Activated CD4-positive, alpha-beta T cell treated with anti-CD3 and anti-CD28 coated beads, Interleukin-2, amount 50 U/mL, for 4 hours (primary cell): ENCODE data around the gene FBXL13.
"Not testable (repeated sequence)": the region's sequence is repeated elsewhere in the genome, so short reads cannot be mapped to it uniquely, and the experiment has no call there.

Experiments
- DNase-seq, 2 experiments: peaks; one replicate each; pipeline ENCODE4 v3.0.0-alpha.2; 2020

Gene FBXL13

DNA sequence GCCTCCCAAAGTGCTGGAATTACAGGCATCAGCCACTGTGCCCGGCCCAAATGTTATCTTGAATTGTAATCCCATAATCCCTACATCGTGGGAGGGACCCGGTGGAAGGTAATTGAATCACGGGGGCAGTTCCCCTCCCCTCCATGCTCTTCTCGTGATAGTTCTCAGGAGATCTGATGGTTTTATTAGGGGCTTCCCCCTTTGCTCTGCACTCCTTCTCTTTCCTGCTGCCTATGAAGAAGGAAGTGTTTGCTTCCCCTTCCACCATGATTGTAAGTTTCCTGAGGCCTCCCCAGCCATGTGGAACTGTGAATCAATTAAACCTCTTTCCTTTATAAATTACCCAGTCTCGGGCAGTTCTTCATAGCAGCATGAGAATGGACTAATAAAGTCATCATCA, 3.6 kb upstream of the FBXL13 start:
- not testable (repeated sequence) for DNase-seq

DNA sequence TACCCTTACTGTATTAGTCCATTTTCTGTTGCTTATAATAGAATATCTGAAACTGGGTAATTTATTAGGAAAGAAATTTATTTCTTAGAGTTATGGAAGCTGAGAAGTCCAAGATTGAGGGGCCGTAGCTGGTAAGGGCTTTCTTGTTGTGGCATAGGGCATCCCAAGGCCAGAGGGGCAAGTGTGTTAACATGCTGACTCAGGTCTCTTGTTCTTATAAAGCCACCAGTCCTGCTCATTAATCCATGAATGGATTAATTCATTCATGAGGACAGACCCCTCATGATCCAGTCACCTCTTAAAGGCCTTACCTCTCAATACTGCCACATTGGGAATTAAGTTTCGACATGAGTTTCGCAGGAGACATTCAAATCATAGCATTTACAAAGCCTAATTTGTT, 2.7 kb upstream of the FBXL13 start:
- DNase-seq: no peak

DNA sequence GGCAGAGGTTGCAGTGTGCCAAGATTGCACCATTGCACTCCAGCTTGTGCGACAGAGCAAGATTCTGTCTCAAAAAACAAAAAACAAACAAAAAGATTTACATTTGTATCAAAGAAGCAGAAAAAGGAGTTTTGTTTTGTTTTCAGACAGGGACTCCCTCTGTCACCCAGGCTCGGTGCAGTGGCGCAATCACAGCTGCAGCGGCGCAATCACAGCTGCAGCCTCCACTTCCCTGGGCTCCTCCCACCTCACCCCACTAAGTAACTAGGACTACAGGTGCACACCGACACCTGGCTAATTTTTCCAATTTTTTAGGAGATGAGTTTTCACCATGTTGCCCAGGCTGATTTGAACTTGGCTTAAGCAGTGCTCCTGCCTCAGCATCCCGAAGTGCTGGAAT, 2.2 kb upstream of the FBXL13 start:
- DNase-seq: no peak

DNA sequence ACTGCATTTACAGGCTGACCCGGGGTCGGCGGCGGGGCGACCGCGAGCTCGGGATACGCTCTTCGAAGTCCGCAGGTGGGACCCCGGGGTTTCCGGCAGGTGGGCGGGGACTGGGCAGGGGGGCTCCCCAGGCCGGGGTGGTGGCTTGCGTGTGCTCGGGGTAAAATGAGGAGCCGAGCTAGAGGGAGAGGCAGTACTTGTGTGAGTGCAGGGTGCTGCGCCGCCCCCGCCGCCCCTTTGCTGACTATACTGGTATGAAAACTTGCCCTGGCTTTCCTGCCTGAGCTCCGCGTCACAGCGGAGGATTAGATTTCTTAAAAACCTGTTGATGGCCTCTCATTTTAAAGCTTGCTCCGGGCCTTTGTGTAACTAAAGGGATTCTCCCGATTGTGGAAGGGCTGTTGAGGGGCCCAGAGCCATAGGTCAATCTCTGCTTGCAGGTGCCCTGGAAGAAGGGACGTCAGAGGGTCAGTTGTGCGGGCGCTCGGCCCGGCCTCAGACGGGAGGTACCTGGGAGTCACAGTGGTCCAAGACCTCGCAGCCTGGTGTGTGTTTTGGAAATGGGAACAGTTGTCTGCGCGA, 832 bp upstream of the FBXL13 start:
- DNase-seq: peak; percentile 78 to 79

DNA sequence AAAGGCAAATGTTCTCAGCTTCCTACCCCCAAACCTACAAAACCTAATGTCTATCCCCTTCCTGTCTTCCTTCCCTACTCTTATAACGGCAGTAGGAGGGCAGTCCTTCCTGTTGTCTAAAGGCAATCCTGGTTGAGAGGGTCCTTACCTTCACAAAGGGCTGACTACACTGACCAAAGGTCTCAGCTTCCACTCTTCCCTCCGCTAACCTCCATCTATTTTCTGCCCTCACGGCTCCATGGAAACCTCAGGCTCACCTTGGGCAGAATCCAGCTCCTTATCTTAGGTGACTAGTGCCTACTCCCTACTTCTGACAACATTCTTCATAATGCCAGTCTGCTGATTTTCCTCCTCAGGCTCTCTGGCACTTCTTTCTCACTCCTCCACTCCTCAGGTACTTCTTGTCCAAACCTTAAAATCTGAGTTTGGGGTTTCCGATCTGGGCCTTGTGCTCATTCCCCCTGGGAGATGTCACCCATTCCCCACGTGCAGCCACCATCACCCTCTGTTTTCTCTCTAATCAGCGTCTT, 542 bp downstream of the FBXL13 start:
- DNase-seq: no peak

DNA sequence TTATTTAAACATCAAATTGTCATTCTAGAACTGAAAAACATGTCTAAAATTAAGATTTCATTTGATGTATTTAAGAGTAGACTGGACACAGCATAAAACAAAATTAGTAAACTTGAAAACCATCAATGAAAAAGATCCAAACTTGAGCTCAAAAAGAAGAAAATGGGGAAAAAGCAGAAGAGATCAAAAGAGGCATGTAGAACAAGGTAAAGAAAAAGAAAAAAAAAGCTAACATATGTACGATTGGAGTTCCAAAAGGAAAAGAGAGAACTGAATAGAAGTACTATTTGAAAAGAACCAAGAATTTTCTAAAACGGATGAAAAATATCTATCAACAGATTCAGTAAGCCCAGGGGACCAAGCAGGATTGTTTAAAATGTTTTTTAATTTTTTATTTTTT, 3.6 kb downstream of the FBXL13 start:
- no peak for DNase-seq

DNA sequence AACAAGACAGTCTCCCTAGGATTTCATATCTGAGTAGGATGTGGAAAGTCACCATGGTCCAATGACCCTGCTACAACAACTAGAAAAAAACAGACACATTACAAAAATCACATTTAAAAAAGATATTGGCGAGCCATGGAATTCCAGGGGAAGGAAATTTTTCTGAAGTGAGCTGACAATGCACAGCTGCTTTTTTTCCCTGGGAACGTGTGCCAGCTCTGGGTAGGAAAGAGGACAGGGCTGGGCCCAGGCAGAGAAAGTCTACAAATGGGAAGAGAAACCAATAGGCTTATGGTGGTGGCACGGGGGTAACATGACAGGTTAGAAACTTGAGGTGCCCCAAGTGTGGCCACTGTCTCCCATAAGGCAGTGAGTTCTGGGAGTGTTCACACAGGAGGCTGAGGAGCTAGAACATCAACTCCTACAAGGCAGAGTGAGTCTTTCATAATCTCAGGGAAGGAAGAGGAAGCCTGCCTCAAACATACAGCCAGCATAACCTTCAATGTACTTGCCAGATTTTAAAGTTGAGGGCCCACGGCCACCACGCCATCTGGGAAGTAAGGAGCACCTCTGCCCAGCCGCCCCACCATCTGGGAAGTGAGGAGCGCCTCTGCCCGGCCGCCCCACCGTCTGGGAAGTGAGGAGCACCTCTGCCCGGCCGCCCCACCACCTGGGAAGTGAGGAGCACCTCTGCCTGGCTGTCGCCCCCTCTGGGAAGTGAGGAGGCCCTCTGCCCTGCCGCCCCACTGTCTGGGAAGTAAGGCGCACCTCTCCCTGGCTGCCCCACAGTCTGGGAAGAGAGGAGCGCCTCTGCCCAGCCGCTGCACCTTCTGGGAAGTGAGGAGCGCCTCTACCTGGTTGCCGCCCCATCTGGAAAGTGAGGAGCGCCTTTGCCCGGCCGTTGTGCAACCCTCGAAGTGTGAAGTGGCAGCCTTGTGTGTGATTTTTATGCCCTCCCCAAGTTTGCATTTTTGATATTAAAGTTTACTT, 5.9 kb downstream of the FBXL13 start:
- DNase-seq: no peak

DNA sequence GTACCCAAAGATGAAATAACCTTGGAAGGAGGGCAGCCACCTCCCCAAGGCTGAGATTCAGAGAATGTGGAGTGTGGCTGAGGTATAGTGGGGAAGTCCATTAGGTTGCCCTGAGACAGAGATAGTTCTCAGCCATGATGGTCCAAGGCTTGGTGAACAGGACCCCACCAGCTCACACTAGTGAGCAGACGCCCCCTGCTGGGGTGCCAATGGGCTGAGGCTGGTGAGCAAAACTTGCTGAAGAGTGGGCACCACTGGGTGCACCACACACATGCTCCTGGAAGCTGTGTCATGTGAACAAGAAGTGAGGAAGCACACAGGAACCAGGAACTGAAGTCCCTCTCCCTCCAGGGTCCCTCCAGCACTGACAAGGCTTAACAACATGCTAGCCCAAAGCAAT, 8.9 kb downstream of the FBXL13 start:
- peak; percentile 16 to 21 for DNase-seq

DNA sequence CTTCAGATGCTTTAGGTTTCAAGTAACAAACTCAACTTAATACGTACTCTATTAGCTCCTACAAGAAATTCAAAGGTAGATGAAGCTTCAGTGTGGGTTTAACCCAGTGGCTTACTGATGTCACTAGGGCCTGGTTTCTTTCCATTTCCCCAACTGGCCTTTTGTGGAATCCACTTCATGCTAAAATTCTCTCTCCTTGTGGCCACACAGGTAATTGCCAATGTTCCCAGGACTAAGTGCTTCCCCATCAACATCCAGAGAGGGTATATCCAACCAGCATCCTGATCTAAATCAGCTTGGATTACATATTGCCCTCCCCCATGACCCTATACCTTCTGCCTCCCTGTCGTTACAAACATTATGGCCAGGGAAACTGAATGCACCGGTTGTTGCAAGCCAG, 10.7 kb downstream of the FBXL13 start:
- DNase-seq: no peak

DNA sequence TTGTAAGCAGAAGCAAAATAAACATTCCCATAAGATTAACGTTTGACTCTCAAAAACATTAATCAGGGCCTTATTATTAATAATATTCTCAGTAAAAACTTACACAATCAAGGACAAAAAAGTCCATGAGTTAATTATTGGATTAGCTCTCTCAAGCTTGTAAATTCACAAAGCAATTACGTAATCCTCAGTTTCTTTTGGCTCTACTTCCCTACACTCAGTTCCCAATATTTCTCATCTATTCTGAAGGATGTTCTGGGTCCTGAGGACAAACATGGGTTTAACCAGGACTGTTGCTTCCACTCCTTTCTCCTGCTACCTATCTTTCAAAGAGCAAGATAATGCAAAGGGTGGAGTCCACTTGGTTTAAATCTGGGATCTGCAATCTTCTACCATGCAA, 15.1 kb downstream of the FBXL13 start:
- no peak for DNase-seq

DNA sequence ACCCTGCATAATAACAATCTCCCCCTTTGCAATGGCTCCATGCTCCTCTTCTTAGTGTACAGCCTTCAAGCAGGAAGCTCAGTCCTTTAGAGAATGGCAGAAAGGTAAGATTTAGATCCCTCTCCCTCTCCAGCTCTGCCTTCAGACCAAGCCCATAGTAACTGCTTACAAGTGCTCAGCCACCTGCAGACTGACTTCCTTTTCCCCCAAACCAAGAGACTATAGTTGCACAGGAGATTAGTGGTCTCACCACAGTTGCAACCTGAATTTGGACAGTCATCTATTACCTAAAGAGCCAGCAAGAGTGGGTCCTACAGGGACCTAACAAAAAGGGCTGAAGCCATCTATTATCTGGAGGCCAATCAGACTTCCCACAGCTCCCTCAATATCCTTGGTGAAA, 16.5 kb downstream of the FBXL13 start:
- DNase-seq: no peak

DNA sequence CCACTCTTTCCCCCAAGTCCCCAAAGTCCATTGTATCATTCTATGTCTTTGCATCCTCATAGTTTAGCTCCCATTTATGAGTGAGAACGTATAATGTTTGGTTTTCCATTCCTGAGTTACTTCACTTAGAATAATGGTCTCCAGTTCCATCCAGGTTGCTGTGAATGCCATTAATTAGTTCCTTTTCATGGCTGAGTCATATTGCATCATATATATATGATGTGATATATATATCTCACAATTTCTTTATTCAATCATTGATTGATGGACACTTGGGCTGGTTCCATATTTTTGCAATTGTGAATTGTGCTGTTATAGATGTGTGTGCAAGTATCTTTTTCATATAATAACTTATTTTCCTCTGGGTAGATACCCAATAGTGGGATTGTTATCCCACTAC, 18.6 kb downstream of the FBXL13 start:
- DNase-seq: not testable (repeated sequence)

DNA sequence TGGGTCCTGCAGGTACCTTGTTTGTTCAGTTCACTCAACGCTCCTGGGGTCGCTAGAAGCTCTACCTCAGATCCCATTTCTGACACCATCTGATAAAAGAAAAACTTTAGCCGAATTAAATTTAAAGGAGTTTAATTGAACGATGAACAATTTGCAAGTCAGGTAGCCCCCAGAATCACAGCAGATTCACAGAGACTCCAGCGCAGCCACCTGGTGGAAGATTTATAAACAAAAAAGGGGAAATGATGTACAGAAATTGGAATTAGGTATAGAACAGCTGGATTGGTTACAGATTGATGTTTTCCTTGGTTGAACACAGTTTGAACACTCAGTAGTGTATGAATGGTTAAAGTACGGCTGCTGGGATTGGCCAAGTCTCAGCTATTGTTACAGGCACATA, 23.1 kb downstream of the FBXL13 start:
- DNase-seq: no peak

DNA sequence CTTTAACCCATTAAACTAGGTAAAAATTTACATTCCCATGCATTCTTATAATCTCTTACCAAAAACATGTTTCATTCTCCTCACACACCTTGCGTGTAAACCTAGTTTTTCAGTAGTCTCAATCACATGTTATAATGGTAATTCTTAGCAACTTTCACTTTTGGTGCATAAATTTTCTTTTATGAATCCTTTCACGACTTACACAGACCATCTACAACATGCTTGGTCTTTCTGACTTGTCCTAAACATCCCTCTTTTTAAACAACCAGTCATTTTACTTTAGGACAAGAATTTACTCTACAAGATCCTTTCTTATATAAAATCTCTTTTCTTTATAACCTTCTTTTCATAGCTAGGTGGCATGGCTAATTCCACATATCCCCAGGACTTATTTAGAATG, 25.8 kb downstream of the FBXL13 start:
- no peak for DNase-seq

DNA sequence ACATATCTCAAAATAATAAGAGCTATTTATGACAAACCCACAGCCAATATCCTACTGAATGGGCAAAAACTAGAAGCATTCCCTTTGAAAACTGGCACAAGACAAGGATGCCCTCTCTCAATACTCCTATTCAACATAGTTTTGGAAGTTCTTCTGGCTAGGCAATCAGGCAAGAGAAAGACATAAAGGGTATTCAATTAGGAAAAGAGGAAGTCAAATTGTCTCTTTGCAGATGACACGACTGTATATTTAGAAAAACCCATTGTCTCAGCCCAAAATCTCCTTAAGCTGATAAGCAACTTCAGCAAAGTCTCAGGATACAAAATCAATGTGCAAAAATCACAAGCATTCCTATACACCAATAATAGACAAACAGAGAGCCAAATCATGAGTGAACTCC, 32.8 kb downstream of the FBXL13 start:
- not testable (repeated sequence) for DNase-seq

DNA sequence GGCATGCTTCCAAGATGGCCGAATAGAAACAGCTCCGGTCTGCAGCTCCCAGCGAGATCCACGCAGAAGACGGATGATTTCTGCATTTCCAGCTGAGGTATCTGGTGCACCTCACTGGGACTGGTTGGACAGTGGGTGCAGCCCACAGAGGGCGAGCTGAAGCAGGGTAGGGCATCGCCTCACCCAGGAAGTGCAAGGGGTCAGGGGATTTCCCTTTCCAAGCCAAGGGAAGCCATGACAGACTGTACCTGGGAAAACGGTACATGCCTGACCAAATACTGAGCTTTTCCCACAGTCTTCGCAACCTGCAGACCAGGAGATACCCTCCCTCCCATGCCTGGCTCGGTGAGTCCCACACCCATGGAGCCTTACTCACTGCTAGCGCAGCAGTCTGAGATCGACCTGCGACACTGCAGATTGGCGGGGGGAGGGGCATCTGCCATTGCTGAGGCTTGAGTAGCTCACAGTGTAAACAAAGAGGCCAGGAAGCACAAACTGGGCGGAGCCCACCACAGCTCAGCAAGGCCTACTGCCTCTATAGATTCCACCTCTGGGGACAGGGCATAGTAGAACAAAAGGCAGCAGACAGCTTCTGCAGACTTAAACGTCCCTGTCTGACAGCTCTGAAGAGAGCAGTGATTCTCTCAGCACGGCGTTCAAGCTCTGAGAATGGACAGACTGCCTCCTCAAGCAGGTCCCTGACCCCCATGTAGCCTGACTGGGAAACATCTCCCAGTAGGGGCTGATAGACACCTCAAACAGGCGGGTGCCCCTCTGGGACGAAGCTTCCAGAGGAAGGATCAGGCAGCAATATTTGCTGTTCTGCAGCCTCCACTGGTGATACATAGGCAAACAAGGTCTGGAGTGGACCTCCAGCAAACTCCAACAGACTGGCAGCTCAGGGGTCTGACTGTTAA, 36.5 kb downstream of the FBXL13 start:
- DNase-seq: not testable (repeated sequence)

DNA sequence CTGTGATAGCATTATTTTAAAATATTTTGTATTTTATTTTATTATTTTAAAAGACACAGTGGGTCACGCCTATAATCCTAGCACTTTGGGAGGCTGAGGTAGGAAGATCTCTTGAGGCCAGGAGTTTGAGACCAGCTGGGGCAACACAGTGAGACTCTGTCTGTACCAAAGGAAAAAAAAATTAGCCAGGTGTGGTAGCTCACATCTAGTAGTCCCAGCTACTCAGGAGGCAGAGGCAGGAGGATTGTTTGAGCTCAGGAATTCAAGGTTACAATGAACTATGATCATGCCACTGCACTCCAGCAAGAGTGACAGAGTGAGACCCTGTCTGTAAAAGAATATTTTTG, 37.1 kb downstream of the FBXL13 start:
- DNase-seq: no peak

DNA sequence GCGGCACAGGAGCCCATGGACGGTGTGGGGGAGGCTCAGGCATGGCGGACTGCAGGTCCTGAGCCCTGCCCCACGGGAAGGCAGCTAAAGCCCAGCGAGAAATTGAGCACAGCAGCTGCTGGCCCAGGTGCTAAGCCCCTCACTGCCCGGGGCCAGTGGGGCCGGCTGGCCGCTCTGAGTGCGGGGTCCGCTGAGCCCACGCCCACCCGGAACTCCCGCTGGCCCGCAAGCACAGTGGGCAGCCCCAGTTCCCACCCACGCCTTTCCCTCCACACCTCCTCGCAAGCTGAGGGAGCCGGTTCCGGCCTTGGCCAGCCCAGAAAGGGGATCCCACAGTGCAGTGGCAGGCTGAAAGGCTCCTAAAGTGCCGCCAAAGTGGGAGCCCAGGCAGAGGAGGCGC, 40.3 kb downstream of the FBXL13 start:
- not testable (repeated sequence) for DNase-seq

DNA sequence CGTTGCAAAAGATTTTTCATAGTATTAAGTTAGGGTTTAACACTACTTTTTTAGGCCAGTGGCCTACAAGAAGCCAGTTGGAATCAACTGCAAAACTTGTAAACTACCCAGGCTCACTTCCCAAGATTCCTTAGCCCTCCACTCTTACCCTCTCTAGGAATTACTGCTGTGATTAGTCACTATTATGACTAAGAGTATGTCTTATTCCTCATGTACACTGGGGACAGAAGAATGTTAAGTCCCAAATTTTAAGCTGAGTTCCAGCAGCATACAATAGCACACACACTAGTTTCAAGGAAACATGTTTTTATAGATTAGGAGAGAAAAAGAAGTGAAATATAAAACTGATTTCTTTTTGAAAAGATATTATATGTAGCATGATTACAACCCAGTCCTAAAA, 42.8 kb downstream of the FBXL13 start:
- DNase-seq: no peak

DNA sequence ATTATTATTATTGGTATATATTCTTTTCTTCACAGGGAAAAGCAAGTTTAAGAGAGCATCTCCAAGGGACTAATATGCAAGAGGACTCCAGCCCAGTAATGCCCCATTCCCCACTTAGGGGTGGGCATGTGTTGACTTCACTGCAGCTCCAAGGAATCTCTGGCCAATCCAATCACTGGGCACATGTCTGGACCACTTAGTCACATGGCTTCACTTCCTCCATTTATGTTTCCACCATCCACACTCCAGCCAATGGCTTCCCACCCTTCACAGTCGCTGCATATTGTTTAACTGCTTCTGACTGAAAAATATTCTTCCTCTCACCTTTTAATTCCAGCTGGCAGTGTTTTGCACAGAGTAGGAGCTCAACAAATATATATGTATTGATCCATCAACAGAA, 43.6 kb downstream of the FBXL13 start:
- DNase-seq: no peak

DNA sequence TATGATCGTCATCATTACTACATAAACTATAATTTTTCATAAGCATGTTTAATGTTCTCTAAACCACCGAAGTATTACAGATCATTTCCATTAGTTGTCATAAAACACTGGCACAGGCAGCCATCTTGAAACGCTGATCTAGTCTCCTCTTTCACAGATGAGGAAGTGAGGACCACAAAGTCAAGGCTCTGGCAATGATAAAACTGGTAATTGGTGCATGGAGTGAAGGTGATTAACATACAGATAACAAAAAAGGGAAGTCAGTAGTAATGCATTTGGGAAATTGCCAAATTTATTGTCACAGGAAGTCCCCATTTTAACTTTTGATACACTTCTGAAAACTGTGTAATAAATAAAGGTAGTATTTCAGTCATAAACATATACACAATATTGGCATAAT, 49.3 kb downstream of the FBXL13 start:
- DNase-seq: no peak

DNA sequence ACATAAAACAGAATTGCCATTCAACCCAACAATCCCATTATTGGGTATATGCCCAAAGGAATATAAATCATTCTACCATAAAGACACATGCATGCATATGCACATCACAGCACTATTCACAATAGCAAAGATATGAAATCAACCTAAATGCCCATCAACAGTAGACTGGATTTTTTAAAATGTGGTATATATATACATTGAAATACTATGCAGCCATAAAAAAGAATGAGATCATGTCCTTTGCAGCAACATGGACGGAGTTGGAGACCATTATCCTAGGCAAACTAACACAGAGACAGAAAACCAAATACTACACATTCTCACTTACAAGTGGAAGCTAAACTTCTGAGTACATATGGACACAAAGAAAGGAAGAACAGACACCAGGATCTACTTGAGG, 51.0 kb downstream of the FBXL13 start:
- not testable (repeated sequence) for DNase-seq

DNA sequence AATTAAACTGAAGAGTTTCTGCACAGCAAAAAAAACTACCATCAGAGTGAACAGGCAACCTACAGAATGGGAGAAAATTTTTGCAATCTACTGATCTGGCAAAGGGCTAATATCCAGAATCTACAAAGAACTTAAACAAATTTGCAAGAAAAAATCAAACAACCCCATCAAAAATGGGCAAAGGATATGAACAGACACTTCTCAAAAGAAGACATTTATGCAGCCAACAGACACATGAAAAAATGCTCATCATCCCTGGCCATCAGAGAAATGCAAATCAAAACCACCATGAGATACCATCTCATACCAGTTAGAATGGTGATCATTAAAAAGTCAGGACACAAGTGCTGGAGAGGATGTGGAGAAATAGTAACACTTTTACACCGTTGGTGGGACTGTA, 53.1 kb downstream of the FBXL13 start:
- DNase-seq: not testable (repeated sequence)
